SK-N-DZ (cell line): Measurements from ENCODE around the gene METTL9.
A peak's percentile ranks its signal among the peaks of the same experiment; 100 is the strongest.
"Not testable (repeated sequence)": the region's sequence is repeated elsewhere in the genome, so short reads cannot be mapped to it uniquely, and the experiment has no call there.

Source experiments
- DNase-seq: peaks from one replicate; pipeline ENCODE4 v3.0.0-alpha.2; 2015; ENCODE audit warnings: low spot score

METTL9 gene

DNA sequence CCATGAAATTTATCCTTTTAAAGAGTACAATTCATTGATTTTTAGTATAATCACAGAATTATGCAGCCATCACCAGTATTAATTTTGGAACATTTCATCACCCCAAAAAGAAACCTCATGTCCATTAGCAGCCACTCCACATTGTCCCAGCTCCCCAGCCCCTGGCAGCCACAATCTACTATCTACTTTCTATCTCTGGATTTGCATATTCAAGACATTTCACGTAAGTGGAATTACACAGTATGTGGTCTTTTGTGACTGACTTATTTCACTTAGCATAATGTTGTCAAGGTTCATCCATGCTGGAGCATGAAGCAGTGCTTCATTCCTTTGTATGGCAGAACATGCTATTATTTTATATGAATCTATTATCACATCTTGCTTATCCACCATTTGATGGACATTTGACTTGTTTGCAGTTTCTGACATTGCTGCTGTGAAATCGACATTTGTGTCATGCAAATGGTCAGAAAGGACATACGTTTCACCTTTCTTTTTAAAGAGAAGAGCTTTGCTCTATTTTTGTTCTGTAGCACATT is 10.7 kb downstream of the METTL9 start:
- DNase-seq, result no peak

DNA sequence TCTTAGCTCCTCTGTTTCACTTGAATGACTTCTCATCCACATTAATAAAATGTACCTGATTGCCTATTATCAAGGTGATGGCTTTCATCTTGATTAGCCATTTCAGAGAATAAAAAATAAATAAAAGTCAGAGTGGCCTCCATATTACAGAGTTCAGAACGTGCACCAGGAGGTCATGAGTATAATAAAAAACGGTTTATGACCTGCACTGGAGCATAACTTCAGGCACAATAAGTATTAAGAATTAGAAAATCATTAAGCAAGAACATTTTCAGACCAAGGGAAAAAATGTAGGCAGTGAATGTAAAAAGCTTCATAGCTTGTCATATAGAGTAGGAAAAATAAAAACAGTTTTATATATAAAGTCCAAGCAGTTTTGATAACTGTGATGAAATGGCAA is 11.4 kb downstream of the METTL9 start:
- DNase-seq, result no peak

- DNase-seq, result no peak
Measured at GRCh38 chr16:21611198-21611555, 11.8 kb downstream of the METTL9 start.

DNA sequence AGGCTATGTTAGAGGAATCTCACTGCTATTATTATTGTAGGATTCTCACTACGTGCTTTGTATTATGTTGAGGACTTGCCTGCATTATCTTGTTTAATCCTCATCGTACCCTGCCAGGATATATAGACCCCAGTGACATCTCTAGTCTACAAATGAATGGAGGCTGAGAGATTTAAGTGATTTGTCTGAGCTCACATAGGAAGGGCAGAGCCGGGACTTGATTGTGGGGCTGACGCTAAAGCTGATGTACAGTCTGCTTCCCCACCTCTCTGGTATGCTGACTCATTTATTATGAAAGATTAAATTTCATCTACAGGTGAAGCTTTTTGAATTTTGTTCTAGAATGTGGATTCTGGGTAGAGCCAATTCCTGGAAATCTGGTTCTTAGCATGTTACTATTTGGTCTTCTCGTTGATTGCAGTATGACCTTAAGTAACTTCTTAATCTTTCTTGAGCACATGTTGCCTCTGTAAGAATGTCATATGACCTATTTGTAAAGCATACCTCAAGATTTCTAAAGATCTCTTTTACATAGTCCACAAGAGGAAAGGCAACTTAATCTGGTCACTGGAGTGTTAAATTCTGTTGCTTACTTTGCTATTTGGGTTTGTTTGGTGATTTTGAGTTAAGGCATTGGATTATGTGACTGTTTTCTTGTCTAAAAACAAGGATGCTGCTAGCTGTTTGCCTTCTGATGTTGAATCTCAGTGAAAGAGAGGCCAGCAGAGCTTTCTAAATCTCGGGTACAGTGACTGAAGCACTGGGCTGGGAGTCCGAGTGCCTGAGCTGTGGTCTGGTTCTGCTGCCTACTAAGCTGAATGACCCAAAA is 12.4 kb downstream of the METTL9 start:
- no peak for DNase-seq

DNA sequence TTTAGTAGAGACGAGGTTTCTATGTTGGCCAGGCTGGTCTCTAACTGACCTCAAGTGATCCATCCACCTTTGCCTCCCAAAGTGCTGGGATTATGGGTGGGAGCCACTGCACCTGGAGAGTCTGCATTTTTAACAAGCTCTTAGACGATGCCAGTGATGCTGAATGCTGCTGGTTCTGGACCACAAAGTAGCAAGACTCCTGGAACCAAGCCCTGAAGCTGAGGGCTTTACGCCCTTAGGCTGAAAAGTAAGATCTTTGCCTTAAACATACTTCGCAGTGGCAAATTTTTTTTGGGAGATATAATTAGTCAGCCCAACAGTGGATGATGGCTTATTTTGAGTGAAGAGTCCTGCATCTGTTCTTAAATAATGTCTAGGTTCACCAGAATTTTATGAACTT is 14.0 kb downstream of the METTL9 start:
- DNase-seq, result no peak

DNA sequence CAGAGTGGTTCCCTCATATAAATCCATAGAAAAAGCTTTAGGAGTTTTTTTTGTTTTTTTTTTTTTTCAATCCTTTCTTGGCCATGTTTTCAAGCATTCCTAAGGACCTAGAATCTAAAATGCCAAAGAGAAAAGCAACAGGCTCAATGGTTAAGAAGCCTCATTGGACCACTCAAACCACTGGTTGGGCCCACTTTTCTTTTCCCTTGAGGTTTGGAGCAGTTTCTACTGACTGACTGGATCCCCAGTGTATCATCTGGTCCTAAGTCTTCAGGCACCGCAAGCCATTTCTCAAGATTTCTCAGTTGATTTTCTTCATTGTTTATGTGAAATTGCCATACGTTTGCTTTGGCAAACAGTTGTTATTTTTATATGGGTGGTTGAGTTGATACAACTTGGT is 14.4 kb downstream of the METTL9 start:
- DNase-seq, result no peak

DNA sequence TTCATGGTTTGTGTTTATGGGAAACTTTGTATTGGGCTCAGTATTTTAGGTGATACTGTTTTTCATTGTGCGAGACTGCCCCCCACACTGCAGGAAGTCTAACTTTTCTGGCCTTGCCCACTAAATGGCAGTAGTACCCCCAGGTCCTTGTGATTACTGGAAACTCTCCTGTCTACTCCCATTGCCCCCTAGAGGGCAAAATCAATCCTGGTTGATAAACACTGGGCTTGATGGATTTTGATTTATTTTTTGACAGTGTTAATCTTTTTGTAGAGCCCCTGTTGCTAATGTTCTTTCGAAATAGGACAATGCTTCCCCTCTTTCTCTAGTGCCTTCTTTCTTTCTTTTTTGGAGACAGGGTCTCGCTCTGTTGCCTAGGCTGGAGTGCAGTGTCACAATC is 15.5 kb downstream of the METTL9 start:
- no peak for DNase-seq

GRCh38 chr16:21617607-21618006 is 18.2 kb downstream of the METTL9 start:
- DNase-seq, result no peak

GRCh38 chr16:21618281-21618680 is 18.9 kb downstream of the METTL9 start:
- no peak for DNase-seq

- no peak for DNase-seq
Measured at GRCh38 chr16:21619765-21620425, 20.5 kb downstream of the METTL9 start.

- no peak for DNase-seq
Measured at GRCh38 chr16:21620592-21620991, 21.2 kb downstream of the METTL9 start.

GRCh38 chr16:21622545-21622944 is 23.2 kb downstream of the METTL9 start:
- DNase-seq, result no peak

- DNase-seq, result no peak
Measured at GRCh38 chr16:21625026-21625425, 25.6 kb downstream of the METTL9 start.

- peak; percentile 96 for DNase-seq
Measured at GRCh38 chr16:21626659-21627277, 27.4 kb downstream of the METTL9 start.

GRCh38 chr16:21628121-21628726 is 28.8 kb downstream of the METTL9 start:
- DNase-seq, result no peak

GRCh38 chr16:21628772-21629171 is 29.4 kb downstream of the METTL9 start:
- DNase-seq, result no peak

GRCh38 chr16:21629616-21630539 is 30.5 kb downstream of the METTL9 start:
- not testable (repeated sequence) for DNase-seq

DNA sequence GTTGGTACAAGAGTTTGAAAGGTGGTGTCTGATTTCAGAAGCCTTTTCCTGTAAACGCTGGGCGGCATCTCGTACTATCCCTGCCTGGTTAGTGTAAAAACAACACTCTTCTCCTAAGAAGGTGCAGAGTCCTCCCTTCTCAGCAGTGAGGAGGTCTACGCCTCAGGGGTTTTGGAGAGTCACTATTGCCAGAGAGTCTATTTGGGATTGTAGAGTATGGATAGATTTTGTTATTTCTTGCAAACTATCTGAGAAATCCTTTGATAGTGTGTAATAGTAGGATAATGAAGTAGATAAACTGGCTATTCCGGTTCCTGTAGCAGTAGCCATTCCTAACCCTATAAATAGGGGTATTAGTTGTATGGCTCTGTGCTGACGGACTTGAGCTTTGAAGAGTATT is 31.5 kb downstream of the METTL9 start:
- not testable (repeated sequence) for DNase-seq

- DNase-seq, result not testable (repeated sequence)
Measured at GRCh38 chr16:21631376-21631775, 32.0 kb downstream of the METTL9 start.

DNA sequence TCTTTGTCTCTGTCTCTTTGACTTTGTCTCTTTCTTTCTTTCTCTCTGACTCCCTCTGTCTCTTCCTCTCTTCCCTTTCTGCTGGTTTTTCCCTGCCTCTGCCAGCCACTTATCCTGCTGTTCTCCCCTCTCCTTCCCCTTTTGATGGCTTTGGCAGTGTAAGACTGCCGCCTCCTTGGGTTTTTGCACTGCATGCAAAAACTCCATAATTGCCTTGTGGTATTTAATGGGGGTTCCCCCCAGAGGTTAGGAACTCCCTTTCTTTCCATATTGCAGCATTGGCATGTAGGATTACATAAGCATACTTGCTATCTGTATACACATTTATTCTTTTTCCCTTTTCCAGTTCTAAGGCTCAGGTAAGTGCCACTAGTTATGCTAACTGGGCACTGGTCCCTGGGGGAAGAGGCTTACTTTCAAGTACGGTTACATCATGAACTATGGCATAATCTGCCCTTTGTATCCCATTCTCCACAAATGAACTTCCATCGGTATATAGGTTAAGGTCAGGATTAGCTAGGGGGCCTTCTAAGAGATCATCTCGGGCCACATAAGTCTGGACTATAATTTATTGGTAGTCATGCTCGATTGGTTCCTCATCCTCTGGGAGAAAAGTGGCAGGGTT is 32.7 kb downstream of the METTL9 start:
- not testable (repeated sequence) for DNase-seq
